ENCODE data around the gene WDR64.

- no peak for TF ChIP-seq EZH2 (IDR thresholded peaks at IDR 0.05; ENCODE audit: low read depth, unreplicated experiment)
- TF ChIP-seq CTCF (conservative IDR thresholded peaks at IDR 0.05; ENCODE audit: low read depth in 2 of 2) = no peak
- no peak for TF ChIP-seq STAT1 (IDR thresholded peaks at IDR 0.05; ENCODE audit: unreplicated experiment)
- no peak for TF ChIP-seq EZH2phosphoT487 (IDR thresholded peaks at IDR 0.05; ENCODE audit: unreplicated experiment)
- TF ChIP-seq POLR2AphosphoS5 (IDR thresholded peaks at IDR 0.05; ENCODE audit: low read depth) = no peak
- no peak for TF ChIP-seq REST (IDR thresholded peaks at IDR 0.05; ENCODE audit: unreplicated experiment)
- no peak for TF ChIP-seq ETS1 (IDR thresholded peaks at IDR 0.05)
- TF ChIP-seq ZNF114 (CRISPR knock-in tag; IDR thresholded peaks at IDR 0.05) = no peak
- TF ChIP-seq JUNB (IDR thresholded peaks at IDR 0.05; ENCODE audit: unreplicated experiment) = no peak
- TF ChIP-seq CREB1 (CRISPR knock-in tag; IDR thresholded peaks at IDR 0.05; ENCODE audit: low read depth) = no peak
Observed at GRCh38 chr1:241770115-241770514, 118.0 kb downstream of the WDR64 start.
